ENCODE results near the gene IL32. TPM values are rescaled to one million over a fixed set of nuclear protein-coding genes. Genes with fewer than 3 reads are reported as not detected.

Gene IL32
- total RNA-seq, 1 donor from 2014 or later: 32.6 TPM

Other genes with a start within 250 kb of the IL32 start
- gene PRSS21, start 248.4 kb upstream of the IL32 start, total RNA-seq: 0.40 TPM
- not detected for gene ZG16B, start 235.3 kb upstream of the IL32 start, total RNA-seq
- 0.36 TPM for gene PRSS22, start 207.5 kb upstream of the IL32 start, total RNA-seq
- 17.7 TPM for gene FLYWCH2, start 182.4 kb upstream of the IL32 start, total RNA-seq
- gene FLYWCH1, start 153.7 kb upstream of the IL32 start, total RNA-seq: 72.5 TPM
- not detected for gene KREMEN2, start 101.4 kb upstream of the IL32 start, total RNA-seq
- 6.6 TPM for gene PAQR4, start 96.3 kb upstream of the IL32 start, total RNA-seq
- gene PKMYT1, start 85.2 kb upstream of the IL32 start, total RNA-seq: 1.9 TPM
- gene CLDN9, start 52.7 kb upstream of the IL32 start, total RNA-seq: 0.53 TPM
- gene CLDN6, start 47.5 kb upstream of the IL32 start, total RNA-seq: not detected
- 13.6 TPM for gene TNFRSF12A, start 45.3 kb upstream of the IL32 start, total RNA-seq
- 65.9 TPM for gene HCFC1R1, start 41.7 kb upstream of the IL32 start, total RNA-seq
- gene THOC6, start 41.6 kb upstream of the IL32 start, total RNA-seq: 13.6 TPM
- 0.22 TPM for gene BICDL2, start 28.7 kb upstream of the IL32 start, total RNA-seq
- 9.1 TPM for gene MMP25, start 19.1 kb upstream of the IL32 start, total RNA-seq
- gene ZSCAN10, start 33.7 kb downstream of the IL32 start, total RNA-seq: not detected
- gene ZNF205, start 46.9 kb downstream of the IL32 start, total RNA-seq: 12.3 TPM
- gene ZNF213, start 69.4 kb downstream of the IL32 start, total RNA-seq: 9.0 TPM
- gene OR1F1, start 122.6 kb downstream of the IL32 start, total RNA-seq: not detected
- gene ZNF200, start 169.5 kb downstream of the IL32 start, total RNA-seq: 7.4 TPM
- 3.0 TPM for gene MEFV, start 191.0 kb downstream of the IL32 start, total RNA-seq
- gene ZNF263, start 217.9 kb downstream of the IL32 start, total RNA-seq: 31.4 TPM
- 9.9 TPM for gene TIGD7, start 239.8 kb downstream of the IL32 start, total RNA-seq
- gene ZNF75A, start 239.9 kb downstream of the IL32 start, total RNA-seq: 33.8 TPM